Stimulated activated CD8-positive, alpha-beta memory T cell treated with anti-CD3 and anti-CD28 coated beads, Interleukin-12 subunit alpha, Interleukin-12 subunit beta, amount 100 ng/mL, for 24 hours (primary cell): ENCODE data around the gene CHST9.
"Not testable (repeated sequence)": the region's sequence is repeated elsewhere in the genome, so short reads cannot be mapped to it uniquely, and the experiment has no call there.

ENCODE experiments used
- DNase-seq: peaks from one replicate; pipeline ENCODE4 v3.0.0-alpha.2; 2020; ENCODE audit errors: extremely low read depth

The CHST9 gene

GRCh38 chr18:26931659-26932058, 253.4 kb downstream of the CHST9 start:
- DNase-seq = no peak

- no peak for DNase-seq
Observed at GRCh38 chr18:26930630-26931029, 254.5 kb downstream of the CHST9 start.

- DNase-seq = no peak
Observed at GRCh38 chr18:26928670-26929313, 256.3 kb downstream of the CHST9 start.

GRCh38 chr18:26927822-26928221, 257.3 kb downstream of the CHST9 start:
- not testable (repeated sequence) for DNase-seq

- no peak for DNase-seq
Observed at GRCh38 chr18:26926066-26926675, 258.9 kb downstream of the CHST9 start.

- DNase-seq = no peak
Observed at GRCh38 chr18:26925313-26925712, 259.8 kb downstream of the CHST9 start.

GRCh38 chr18:26922313-26922712, 262.8 kb downstream of the CHST9 start:
- DNase-seq = no peak

- no peak for DNase-seq
Observed at GRCh38 chr18:26920644-26921043, 264.5 kb downstream of the CHST9 start.

- DNase-seq = no peak
Observed at GRCh38 chr18:26919627-26920026, 265.5 kb downstream of the CHST9 start.

GRCh38 chr18:26919201-26919600, 265.9 kb downstream of the CHST9 start:
- DNase-seq = no peak

GRCh38 chr18:26911840-26912239, 273.3 kb downstream of the CHST9 start:
- no peak for DNase-seq

GRCh38 chr18:26909599-26910290, 275.4 kb downstream of the CHST9 start:
- no peak for DNase-seq

GRCh38 chr18:26908906-26909305, 276.2 kb downstream of the CHST9 start:
- DNase-seq = no peak

- no peak for DNase-seq
Observed at GRCh38 chr18:26902291-26902690, 282.8 kb downstream of the CHST9 start.

- DNase-seq = no peak
Observed at GRCh38 chr18:26901020-26901419, 284.1 kb downstream of the CHST9 start.

GRCh38 chr18:26894426-26894825, 290.7 kb downstream of the CHST9 start:
- DNase-seq = no peak

GRCh38 chr18:26893996-26894395, 291.1 kb downstream of the CHST9 start:
- DNase-seq = no peak

- no peak for DNase-seq
Observed at GRCh38 chr18:26888259-26888658, 296.8 kb downstream of the CHST9 start.

GRCh38 chr18:26875040-26875654, 310.0 kb downstream of the CHST9 start:
- DNase-seq = no peak

- DNase-seq = no peak
Observed at GRCh38 chr18:26874283-26874682, 310.8 kb downstream of the CHST9 start.

GRCh38 chr18:26869640-26870039, 315.5 kb downstream of the CHST9 start:
- no peak for DNase-seq

GRCh38 chr18:26868968-26869586, 316.0 kb downstream of the CHST9 start:
- no peak for DNase-seq
